ENCODE results near the gene ARMH4.

Gene ARMH4

GRCh38 chr14:58193542-58193941 lies 41.5 kb upstream of the ARMH4 start:
- H3K27ac ChIP-seq: no peak overlapping the region
- TF ChIP-seq, protein P1, sequence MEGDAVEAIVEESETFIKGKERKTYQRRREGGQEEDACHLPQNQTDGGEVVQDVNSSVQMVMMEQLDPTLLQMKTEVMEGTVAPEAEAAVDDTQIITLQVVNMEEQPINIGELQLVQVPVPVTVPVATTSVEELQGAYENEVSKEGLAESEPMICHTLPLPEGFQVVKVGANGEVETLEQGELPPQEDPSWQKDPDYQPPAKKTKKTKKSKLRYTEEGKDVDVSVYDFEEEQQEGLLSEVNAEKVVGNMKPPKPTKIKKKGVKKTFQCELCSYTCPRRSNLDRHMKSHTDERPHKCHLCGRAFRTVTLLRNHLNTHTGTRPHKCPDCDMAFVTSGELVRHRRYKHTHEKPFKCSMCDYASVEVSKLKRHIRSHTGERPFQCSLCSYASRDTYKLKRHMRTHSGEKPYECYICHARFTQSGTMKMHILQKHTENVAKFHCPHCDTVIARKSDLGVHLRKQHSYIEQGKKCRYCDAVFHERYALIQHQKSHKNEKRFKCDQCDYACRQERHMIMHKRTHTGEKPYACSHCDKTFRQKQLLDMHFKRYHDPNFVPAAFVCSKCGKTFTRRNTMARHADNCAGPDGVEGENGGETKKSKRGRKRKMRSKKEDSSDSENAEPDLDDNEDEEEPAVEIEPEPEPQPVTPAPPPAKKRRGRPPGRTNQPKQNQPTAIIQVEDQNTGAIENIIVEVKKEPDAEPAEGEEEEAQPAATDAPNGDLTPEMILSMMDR (conservative IDR thresholded peaks at IDR 0.05): no peak

- TF ChIP-seq, protein P1 (conservative IDR thresholded peaks at IDR 0.05): no peak
- no peak overlapping the region for H3K27ac ChIP-seq
Observed at GRCh38 chr14:58191763-58192601, 40.0 kb upstream of the ARMH4 start.

DNA sequence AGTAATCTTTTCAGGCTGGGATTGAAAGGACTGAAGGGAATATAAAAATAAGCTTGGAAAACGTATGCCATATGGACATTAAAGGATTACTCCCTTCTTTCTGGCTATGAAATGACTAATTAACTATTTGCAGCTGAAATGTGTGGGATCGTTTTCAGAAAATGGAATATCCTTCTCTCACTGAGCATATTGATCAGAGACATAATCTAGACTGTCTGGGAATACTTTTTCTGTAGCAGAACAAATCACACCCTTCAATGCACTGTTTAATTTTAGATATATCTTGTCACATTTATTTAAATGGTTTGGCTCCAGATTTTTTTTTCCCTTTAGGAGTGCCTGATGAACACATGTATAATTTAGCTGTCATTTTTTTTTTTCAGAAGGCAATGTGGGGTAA lies 37.2 kb upstream of the ARMH4 start:
- TF ChIP-seq, protein P1 (conservative IDR thresholded peaks at IDR 0.05): no peak
- no peak overlapping the region for H3K27ac ChIP-seq

GRCh38 chr14:58177125-58177524 lies 25.1 kb upstream of the ARMH4 start:
- no peak overlapping the region for H3K27ac ChIP-seq
- TF ChIP-seq, protein P1 (conservative IDR thresholded peaks at IDR 0.05): no peak

- TF ChIP-seq, protein P1 (conservative IDR thresholded peaks at IDR 0.05): no peak
- 0 out of 2 replicates have a peak overlapping the region, but pooled peaks have one; percentile 21 for H3K27ac ChIP-seq
Observed at GRCh38 chr14:58171090-58171489, 19.1 kb upstream of the ARMH4 start.

DNA sequence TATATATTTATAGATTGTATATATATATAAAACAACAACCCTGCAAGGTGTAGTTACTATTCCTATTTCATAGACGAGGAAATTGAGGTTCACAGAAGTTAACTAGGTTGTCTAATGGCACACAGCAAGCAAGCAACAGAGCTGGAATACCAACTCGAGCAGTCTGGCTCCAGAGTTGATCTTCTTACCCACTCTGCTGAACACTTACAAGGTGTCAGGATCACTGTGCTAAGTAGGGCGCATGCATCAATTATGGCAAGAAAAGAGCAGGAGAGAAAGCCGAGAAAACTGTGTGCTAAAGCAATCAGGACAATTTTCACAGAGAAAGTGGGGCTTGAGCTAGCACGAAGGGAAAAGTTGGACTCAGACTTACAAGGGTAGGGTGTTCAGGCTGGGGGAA lies 15.9 kb upstream of the ARMH4 start:
- TF ChIP-seq, protein P1 (conservative IDR thresholded peaks at IDR 0.05): no peak
- no peak overlapping the region for H3K27ac ChIP-seq

- H3K27ac ChIP-seq: no peak overlapping the region
- TF ChIP-seq, protein P1 (conservative IDR thresholded peaks at IDR 0.05): no peak
Observed at GRCh38 chr14:58167057-58167456, 15.0 kb upstream of the ARMH4 start.

All from VCaP (cell line).